ENCODE data around the gene PDE7B. TPM values are rescaled to one million over a fixed set of nuclear protein-coding genes. Genes with fewer than 3 reads are reported as not detected.

Gene PDE7B
- total RNA-seq, 1 donor = 25.3 TPM

- Histone ChIP-seq H3K9me3 (ENCODE audit: low read depth, low read length) (no peaks in the 10 kb centered on the region), H3K4me1 (ENCODE audit: insufficient read depth, low read length) (peaks cover 37% of the 10 kb centered on the region), H3K36me3 (ENCODE audit: insufficient read depth, low read length) (no peaks in the 10 kb centered on the region), H3K27ac (ENCODE audit: low read depth, low read length) (peak overlapping the region; percentile 98), H3K27me3 (ENCODE audit: insufficient read depth, low read length) (no peaks in the 10 kb centered on the region), H3K79me2 (ENCODE audit: insufficient read depth, low read length) (peaks cover 70% of the 10 kb centered on the region), H4K20me1 (ENCODE audit: insufficient read depth, low read length) (no peaks in the 10 kb centered on the region), H3K4me3 (ENCODE audit: insufficient read depth, low read length) (no peak overlapping the region), H3K4me2 (ENCODE audit: insufficient read depth, low read length) (peak overlapping the region; percentile 64), H2AFZ (ENCODE audit: low read length) (no peak overlapping the region)
- TF ChIP-seq CTCF (IDR thresholded peaks at IDR 0.05; ENCODE audit: extremely low read depth, low read depth, low read length) = no peak
- peak; percentile 58 for DNase-seq (ENCODE audit: insufficient read length, low spot score, missing footprints)
Observed at GRCh38 chr6:136077834-136078576, 226.5 kb downstream of the PDE7B start.

- TF ChIP-seq CTCF (IDR thresholded peaks at IDR 0.05; ENCODE audit: extremely low read depth, low read depth, low read length) = no peak
- H3K27me3 ChIP-seq (ENCODE audit: insufficient read depth, low read length) = no peaks in the 10 kb centered on the region
- no peaks in the 10 kb centered on the region for H4K20me1 ChIP-seq (ENCODE audit: insufficient read depth, low read length)
- peak overlapping the region; percentile 98 for H3K27ac ChIP-seq (ENCODE audit: low read depth, low read length)
- H2AFZ ChIP-seq (ENCODE audit: low read length) = no peak overlapping the region
- peaks cover 49% of the 10 kb centered on the region for H3K4me1 ChIP-seq (ENCODE audit: insufficient read depth, low read length)
- peak overlapping the region; percentile 26 for H3K4me2 ChIP-seq (ENCODE audit: insufficient read depth, low read length)
- no peaks in the 10 kb centered on the region for H3K9me3 ChIP-seq (ENCODE audit: low read depth, low read length)
- no peaks in the 10 kb centered on the region for H3K36me3 ChIP-seq (ENCODE audit: insufficient read depth, low read length)
- no peak overlapping the region for H3K4me3 ChIP-seq (ENCODE audit: insufficient read depth, low read length)
- no peak for DNase-seq (ENCODE audit: insufficient read length, low spot score, missing footprints)
- H3K79me2 ChIP-seq (ENCODE audit: insufficient read depth, low read length) = peaks cover 71% of the 10 kb centered on the region
Observed at GRCh38 chr6:136079701-136080565, 228.4 kb downstream of the PDE7B start.

- no peak for DNase-seq (ENCODE audit: insufficient read length, low spot score, missing footprints)
- no peaks in the 10 kb centered on the region for H3K27me3 ChIP-seq (ENCODE audit: insufficient read depth, low read length)
- no peak for TF ChIP-seq CTCF (IDR thresholded peaks at IDR 0.05; ENCODE audit: extremely low read depth, low read depth, low read length)
- no peaks in the 10 kb centered on the region for H3K36me3 ChIP-seq (ENCODE audit: insufficient read depth, low read length)
- H3K79me2 ChIP-seq (ENCODE audit: insufficient read depth, low read length) = peaks cover 86% of the 10 kb centered on the region
- no peak overlapping the region for H2AFZ ChIP-seq (ENCODE audit: low read length)
- no peaks in the 10 kb centered on the region for H4K20me1 ChIP-seq (ENCODE audit: insufficient read depth, low read length)
- no peaks in the 10 kb centered on the region for H3K9me3 ChIP-seq (ENCODE audit: low read depth, low read length)
- peak overlapping the region; percentile 91 for H3K27ac ChIP-seq (ENCODE audit: low read depth, low read length)
- H3K4me2 ChIP-seq (ENCODE audit: insufficient read depth, low read length) = no peak overlapping the region
- peaks cover 54% of the 10 kb centered on the region for H3K4me1 ChIP-seq (ENCODE audit: insufficient read depth, low read length)
- H3K4me3 ChIP-seq (ENCODE audit: insufficient read depth, low read length) = no peak overlapping the region
Observed at GRCh38 chr6:136083540-136083939, 232.0 kb downstream of the PDE7B start.

GRCh38 chr6:136084403-136084802, 232.9 kb downstream of the PDE7B start:
- Histone ChIP-seq H3K27me3 (ENCODE audit: insufficient read depth, low read length) (no peaks in the 10 kb centered on the region), H3K4me2 (ENCODE audit: insufficient read depth, low read length) (no peak overlapping the region), H3K9me3 (ENCODE audit: low read depth, low read length) (no peaks in the 10 kb centered on the region), H3K4me1 (ENCODE audit: insufficient read depth, low read length) (peaks cover 50% of the 10 kb centered on the region), H4K20me1 (ENCODE audit: insufficient read depth, low read length) (no peaks in the 10 kb centered on the region), H3K36me3 (ENCODE audit: insufficient read depth, low read length) (no peaks in the 10 kb centered on the region), H2AFZ (ENCODE audit: low read length) (no peak overlapping the region), H3K27ac (ENCODE audit: low read depth, low read length) (peak overlapping the region; percentile 91), H3K4me3 (ENCODE audit: insufficient read depth, low read length) (no peak overlapping the region), H3K79me2 (ENCODE audit: insufficient read depth, low read length) (peaks cover 88% of the 10 kb centered on the region)
- no peak for TF ChIP-seq CTCF (IDR thresholded peaks at IDR 0.05; ENCODE audit: extremely low read depth, low read depth, low read length)
- DNase-seq (ENCODE audit: insufficient read length, low spot score, missing footprints) = peak; percentile 3

All from osteoblast (primary cell).